CD4-positive, alpha-beta T cell treated with Interleukin-4 for 1 hour (primary cell): ENCODE results near the gene HOXA13.

Source experiments
- DNase-seq, 2 donors: peaks; one replicate each; pipeline ENCODE4 v3.0.0-alpha.2; 2020 to 2022

HOXA13 gene

GRCh38 chr7:27180431-27181420 lies 19.2 kb downstream of the HOXA13 start:
- DNase-seq, result peak in 1 of 2 donors; percentile 5

- DNase-seq, result peak; percentile 55 to 62
Observed at GRCh38 chr7:27179503-27180430, 20.1 kb downstream of the HOXA13 start.

GRCh38 chr7:27179030-27179429 lies 20.9 kb downstream of the HOXA13 start:
- no peak for DNase-seq

DNA sequence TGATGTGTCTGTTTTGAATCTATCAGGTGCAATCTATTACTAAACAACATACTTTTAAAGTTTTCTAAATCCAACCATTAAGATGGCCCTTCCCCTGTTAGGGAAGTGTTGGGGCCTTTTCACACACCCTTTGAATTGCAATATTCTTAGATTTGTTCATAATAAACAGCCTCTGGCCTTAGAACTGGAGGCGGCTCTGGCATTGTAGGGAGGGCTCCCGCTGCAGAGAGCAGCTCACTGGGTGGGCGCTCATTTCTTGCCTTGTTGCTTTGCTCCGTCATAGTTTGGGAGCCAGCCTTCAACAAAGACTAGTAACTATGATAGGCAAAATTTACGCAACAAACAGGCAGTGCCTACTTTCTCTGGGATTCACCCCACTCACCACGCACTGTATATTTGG lies 21.5 kb downstream of the HOXA13 start:
- no peak for DNase-seq

DNA sequence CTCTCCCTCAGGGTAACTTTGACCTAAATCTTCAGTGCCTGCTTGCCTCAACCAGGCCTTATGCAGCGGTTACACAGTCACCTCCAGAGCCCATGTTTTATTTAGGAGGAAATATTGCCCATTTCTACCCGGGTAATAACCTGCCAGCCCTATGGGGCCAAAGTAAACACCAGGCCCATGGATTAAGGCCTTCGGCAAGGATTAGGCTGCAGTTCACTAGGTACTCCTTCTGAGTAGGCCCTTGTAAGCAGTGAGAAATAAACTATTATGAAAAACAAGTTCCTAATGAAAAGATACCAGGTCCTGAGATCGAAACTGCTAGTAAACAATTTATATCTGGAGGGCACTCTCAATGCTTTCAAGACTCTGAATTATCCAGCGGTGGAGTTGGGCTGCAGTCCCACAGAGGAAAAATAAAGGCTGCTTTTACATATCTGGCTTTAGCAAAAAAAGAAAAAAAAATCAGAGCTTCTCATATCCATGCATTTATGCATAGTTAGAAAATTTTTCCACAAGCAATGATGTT lies 22.0 kb downstream of the HOXA13 start:
- no peak for DNase-seq

- peak in 1 of 2 donors; percentile 8 for DNase-seq
Observed at GRCh38 chr7:27176962-27177794, 22.7 kb downstream of the HOXA13 start.

DNA sequence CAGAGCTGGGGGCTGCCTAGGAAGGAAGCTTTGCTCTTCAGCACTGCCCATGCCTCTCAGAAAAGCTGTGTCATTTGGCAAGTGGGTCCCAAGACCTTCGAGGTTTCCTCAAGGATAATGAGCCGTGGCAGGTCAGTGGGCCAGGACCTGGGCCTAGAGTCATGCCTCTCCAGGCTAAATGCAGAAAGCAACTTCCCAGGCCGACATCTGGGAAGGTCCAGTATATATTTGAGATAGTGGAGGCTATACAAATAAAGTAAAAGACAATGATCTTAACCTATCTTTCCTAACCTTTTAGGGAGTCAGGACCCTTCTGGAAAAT lies 23.4 kb downstream of the HOXA13 start:
- no peak for DNase-seq

- DNase-seq, result peak in 1 of 2 donors; percentile 9
Observed at GRCh38 chr7:27175626-27176523, 24.0 kb downstream of the HOXA13 start.

DNA sequence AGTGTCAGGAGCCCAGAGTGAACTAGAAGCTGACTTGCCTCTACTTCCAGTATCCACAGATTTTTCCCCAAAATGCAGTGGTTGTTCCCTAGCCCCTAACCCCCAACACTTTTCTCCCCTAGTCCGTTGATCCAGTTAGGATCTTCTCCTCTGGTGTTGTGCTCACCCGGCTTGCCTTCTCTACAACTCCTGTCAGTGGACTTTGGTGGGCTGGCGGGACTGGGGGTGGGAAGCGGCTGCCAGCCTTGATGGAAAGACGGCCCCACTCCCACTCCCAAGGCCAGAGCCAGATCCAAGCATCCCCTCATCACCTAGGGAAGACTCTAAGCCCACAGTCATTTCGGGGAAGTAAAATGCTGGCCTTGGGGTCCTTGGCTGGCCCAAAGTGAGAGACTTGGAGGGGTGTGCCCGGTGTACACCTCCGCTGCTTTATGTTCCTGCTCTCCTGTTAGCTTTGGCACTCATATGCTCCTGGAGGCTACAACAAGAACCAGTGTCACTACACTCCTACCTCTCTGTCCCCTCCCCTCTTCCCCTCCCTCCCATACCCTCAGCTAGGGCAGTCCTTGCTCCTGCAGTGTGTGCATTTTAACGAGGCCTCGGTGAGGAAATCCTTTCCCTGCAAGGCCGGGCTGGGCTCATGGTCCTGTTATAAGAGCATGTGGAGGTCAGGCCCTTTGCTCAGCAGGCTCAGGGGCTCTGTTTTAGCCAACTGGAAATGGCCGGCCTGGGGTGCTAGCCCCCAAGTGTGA lies 24.8 kb downstream of the HOXA13 start:
- DNase-seq, result no peak

GRCh38 chr7:27173956-27174873 lies 25.7 kb downstream of the HOXA13 start, which contains the start of gene HOXA10:
Gene HOXA10, minus strand, starts transcription at chr7:27174320. Its CDS starts 14 bp downstream, at chr7:27174306.
- DNase-seq, result peak in 1 of 2 donors; percentile 8

GRCh38 chr7:27173511-27173955 lies 26.4 kb downstream of the HOXA13 start:
- DNase-seq, result peak; percentile 42 to 46

GRCh38 chr7:27172823-27173510 lies 26.9 kb downstream of the HOXA13 start:
- DNase-seq, result peak in 1 of 2 donors; percentile 11

DNA sequence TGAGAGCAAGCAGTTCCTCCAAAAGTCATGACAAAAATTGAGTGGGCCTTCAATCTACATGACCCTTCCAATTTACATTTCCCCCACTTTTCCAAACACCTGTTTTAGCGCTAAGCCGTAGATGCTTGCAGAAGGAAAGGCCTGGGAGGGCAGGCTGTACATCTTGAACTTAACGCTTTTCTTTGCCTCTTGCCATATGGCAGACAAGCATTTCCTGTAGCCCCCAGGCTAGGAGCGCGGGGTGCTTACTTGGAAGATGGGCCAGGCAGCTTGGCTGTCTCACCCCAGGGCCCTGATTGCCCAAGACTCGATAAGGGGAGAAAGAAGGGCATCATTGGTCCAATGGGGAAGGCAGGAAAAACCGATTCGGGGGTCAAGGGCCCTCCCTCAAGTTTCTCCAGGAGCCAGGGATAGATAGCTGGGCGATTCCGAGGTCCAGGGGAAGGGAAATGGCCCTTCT lies 27.5 kb downstream of the HOXA13 start:
- peak in 1 of 2 donors; percentile 10 for DNase-seq

- peak in 1 of 2 donors; percentile 10 for DNase-seq
Observed at GRCh38 chr7:27171637-27172314, 28.1 kb downstream of the HOXA13 start.

DNA sequence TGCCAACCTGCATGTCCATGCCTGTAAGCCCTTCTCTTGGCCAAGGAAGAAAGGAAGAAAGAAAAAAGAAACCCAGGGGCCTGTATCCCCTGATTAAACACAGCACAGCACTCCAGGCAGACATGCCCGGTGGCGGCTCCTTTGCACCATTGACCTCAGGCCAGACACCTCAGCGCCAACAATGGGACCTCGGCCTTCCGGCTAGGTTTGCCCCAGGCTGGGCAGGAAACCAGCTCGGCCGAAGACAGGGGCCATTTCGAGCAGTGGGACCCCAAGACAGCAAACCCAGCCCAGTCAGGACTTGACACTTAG lies 28.6 kb downstream of the HOXA13 start:
- peak in 1 of 2 donors; percentile 11 for DNase-seq

DNA sequence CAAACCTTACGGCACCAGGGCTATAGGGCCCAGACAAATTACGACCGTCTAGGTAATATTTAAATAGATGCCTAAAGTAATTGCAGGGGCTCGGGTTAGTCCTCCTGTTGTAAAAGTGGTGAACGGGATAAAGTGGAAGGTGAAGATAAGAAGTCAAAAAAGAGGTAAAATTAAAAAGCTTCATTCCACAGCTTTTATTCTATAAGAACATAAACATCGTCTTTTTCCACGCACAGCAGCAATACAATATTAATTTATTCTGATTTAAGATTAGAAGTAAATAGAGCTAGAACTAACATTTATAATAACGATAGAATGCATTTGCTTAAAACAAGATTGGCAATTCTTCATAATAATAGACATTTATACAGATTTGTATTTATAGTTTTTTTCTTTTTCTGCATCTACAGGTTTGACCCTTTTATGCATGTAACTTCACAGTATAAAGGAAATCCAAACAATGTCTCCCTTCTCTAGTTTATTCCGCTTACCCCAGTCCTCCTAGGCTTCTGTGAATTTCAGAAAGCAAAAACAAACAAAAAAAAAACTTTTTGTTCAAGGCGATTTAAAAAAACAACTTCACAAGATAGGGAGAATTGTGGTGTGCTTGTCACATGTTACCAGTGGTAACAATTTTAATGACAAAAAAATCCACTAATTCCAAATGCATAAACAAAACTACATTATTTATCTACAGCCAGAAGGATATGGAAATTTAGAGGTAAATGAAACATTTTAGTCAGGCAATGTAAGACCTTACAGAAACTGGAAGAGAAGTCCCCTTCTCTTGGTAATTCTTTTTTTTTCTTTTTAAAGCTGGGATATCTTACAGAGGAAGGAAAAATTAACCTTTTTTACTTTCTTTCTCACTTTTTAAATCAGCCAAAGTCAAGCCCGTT lies 29.2 kb downstream of the HOXA13 start:
- no peak for DNase-seq
